ENCODE data around the gene RPEL1. TPM values are rescaled to one million over a fixed set of nuclear protein-coding genes. Genes with fewer than 3 reads are reported as not detected.

RPEL1 gene
- under 0.01 TPM in 1 of 2 replicates, not detected in the other for total RNA-seq

GRCh38 chr10:103245587-103245986, at the start of gene RPEL1:
TSS of gene RPEL1 (plus strand) at chr10:103245887. CDS start at chr10:103245997, 110 bp downstream.

DNA sequence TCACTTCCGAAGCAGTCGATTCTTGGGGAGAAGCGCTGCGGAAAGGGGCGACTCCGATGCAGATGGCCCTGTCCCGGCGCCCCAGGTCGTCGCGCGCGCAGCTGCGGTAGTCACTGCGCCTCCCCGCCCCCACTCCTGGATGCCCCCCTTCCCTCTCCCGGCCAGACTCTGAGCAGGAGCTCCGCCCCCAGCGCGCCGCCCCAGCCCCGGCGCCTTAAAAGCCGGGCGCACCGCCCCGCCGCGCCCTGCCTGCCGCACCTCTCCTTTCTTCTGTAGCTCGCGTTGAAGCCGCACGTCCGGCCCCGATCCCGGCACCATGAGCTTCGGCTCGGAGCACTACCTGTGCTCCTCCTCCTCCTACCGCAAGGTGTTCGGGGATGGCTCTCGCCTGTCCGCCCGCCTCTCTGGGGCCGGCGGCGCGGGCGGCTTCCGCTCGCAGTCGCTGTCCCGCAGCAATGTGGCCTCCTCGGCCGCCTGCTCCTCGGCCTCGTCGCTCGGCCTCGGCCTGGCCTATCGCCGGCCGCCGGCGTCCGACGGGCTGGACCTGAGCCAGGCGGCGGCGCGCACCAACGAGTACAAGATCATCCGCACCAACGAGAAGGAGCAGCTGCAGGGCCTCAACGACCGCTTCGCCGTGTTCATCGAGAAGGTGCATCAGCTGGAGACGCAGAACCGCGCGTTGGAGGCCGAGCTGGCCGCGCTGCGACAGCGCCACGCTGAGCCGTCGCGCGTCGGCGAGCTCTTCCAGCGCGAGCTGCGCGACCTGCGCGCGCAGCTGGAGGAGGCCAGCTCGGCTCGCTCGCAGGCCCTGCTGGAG, 31.4 kb downstream of the RPEL1 start, which contains the start of gene INA:
INA (plus strand) TSS at position 243 of the 817 bp plus-strand sequence; CDS start at position 317, 74 bp downstream.

Other genes starting within 250 kb of the RPEL1 start
- gene NT5C2, start 52.6 kb upstream of the RPEL1 start, total RNA-seq: 36.4 and 44.9 TPM in 2 replicates
- 0.18 and 0.19 TPM in 2 replicates for gene INA, start 31.3 kb downstream of the RPEL1 start, total RNA-seq
- 11.7 and 13.7 TPM in 2 replicates for gene PCGF6, start 105.3 kb downstream of the RPEL1 start, total RNA-seq
- gene TAF5, start 122.1 kb downstream of the RPEL1 start, total RNA-seq: 4.4 and 5.0 TPM in 2 replicates
- 179 and 198 TPM in 2 replicates for gene ATP5MK, start 150.6 kb downstream of the RPEL1 start, total RNA-seq
- 52.7 and 55.1 TPM in 2 replicates for gene PDCD11, start 150.7 kb downstream of the RPEL1 start, total RNA-seq
- 11.6 and 13.0 TPM in 2 replicates for gene CALHM2, start 206.5 kb downstream of the RPEL1 start, total RNA-seq
- gene CALHM1, start 213.0 kb downstream of the RPEL1 start, total RNA-seq: not detected in 2 replicates
- not detected in 2 replicates for gene CALHM3, start 233.4 kb downstream of the RPEL1 start, total RNA-seq
- gene NEURL1, start 247.8 kb downstream of the RPEL1 start, total RNA-seq: under 0.01 and 0.09 TPM in 2 replicates